CD1c-positive myeloid dendritic cell (primary cell): Measurements from ENCODE around the gene CHRM1.
"Not testable (repeated sequence)": the region's sequence is repeated elsewhere in the genome, so short reads cannot be mapped to it uniquely, and the experiment has no call there.

ENCODE experiments used
- DNase-seq: peaks from one replicate; pipeline ENCODE4 v3.0.0-alpha.2; 2016; ENCODE audit errors: extremely low spot score

CHRM1 gene

DNA sequence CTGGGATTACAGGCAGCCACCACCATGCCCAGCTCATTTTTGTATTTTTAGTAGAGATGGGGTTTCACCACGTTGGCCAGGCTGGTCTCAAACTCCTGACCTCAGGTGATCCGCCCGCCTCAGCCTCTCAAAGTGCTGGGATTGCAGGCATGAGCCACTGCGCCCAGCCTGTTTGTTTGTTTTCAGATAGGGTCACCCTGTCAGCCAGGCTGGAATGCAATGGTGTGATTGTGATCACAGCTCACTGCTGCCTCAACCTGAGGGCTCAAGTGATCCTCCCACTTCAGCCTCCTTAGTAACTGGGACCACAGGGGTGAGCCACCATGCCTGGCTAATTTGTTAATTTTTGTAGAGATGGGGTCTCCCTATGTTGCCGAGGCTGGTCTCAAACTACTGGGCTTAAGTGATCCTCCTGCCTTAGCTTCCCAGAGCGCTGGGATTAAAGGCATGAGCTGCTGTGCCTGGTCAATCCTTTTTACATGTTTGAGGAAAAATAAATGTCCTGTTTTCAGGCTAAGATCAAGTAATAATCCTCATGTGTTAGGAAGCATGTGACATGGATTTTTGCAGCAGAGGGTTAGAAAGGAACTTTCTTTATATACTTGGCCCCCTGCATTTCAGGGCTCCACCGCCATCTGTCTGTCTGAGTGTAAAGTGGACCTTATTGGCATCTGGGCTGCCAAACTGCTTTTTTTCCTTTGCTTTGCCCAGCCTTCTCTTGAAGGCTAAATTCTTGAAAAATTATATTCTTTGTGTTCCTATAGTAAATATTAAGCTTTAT, 45.3 kb downstream of the CHRM1 start:
- no peak for DNase-seq

DNA sequence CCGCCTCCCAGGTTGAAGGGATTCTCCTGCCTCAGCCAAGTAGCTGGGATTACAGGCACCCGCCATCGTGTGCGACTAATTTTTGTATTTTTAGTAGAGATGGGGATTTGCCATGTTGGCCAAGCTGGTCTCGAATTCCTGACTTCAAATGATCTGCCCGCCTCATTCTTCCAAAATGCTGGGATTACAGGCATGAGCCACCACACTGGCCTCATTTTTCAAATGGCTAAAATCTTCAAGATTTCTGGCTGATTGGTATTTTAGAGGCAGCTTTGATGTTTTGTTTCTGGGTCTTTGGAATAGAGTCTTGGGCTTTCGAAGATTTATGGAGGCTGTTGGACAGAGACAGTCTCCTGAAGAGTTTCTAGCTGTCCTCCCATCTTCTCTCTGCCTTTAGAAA, 46.3 kb downstream of the CHRM1 start:
- DNase-seq, result no peak

DNA sequence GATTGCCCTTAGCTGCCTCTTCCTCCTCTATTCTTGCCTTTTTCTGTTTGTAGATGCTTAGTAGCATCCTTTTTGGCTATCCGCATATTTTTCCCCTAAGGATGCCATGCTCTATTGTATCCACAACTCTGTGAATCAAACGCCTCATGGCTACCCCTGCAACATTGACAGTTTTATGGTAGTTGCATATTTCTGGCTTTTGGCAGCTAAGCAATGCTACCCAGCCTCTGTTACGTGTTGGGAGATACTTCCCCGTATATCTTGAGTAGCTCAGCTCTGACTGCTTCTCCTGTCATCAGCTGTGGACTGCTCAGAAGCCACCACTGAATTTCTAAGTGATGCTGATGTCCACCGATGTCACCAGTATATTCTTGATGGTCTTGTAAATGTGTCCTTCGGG, 55.5 kb downstream of the CHRM1 start:
- no peak for DNase-seq

DNA sequence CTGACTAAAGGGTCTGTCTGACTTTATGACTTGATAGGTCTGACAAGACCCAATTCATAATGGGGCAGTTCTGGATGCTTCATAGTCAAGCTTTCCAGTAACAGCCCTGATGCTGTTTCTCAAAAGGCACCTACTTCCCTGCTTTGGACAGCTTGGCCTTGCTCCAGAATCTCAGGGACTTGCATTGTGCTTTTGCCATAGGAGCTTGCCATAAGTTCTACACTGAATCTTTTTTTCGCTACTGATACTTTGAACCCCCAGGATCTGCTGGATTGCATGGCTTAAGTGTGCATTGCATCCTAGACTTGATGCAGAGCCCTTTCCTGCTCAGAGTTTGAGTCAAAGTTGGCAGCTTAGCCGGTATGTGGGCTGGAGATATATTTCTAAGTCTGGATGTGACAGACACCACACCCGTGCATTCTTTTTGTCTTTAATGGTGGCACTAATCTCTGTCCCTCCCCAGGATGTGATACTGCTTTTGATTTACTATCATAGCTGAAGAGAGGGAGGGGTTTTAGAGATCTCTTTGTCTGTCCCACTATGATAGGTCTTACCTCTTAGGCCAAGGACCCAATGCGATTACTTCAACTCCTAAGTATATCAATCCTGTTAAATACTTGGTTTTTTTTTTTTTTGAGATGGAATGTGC, 57.4 kb downstream of the CHRM1 start:
- no peak for DNase-seq

DNA sequence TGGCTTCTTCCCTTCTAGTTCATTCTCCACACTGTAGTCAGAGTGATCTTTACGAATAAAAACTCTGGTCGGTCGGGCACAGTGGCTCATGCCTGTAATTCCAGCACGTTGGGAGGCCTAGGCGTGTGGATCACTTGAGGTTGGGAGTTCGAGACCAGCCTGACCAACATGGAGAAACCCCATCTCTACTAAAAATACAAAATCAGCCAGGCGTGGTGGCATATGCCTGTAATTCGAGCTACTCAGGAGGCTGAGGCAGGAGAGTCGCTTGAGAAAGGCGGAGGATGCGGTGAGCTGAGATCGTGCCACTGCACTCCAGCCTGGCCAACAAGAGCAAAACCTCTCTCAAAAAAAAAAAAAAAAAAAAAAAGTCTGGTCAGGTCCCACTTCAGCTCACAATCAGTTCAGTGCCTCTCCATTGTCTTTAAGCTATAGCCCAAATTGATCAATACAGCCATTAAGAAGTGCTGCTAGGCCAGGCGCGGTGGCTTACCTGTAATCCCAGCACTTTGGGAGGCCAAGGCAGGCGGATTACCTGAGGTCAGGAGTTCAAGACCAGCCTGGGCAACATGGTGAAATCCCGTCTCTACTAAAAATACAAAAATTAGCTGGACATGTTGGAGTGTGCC, 59.5 kb downstream of the CHRM1 start:
- not testable (repeated sequence) for DNase-seq

DNA sequence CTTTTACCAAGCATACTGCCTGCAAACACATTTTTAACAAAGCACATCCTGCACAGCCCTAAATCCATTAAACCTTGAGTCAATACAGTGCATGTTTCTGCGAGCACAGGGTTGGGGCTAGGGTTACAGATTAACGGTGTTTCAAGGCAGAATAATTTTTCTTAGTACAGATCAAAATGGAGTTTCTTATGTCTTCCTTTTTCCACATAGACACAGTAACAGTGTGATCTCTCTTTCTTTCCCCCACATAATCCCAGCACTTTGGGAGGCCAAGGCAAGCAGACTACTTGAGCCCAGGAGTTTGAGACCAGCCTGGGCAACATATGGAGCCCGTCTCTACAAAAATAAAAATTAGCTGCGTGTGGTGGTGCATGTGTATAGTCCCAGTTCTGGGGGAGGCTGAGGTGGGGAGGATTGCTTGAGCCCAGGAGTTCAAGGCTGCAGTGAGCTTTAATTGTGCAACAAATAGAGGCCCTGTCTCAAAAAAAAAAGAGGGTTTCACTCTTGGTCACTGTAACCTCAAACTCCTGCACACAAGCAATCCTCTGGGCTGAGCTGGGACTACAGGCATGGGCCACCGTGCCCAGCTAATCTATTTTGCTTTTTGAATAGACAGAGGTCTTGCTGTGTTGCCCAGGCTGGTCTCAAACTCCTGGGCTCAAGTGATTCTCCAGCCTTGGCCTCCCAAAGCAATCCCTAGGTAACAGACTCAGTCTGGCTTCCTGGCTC, 60.2 kb downstream of the CHRM1 start:
- no peak for DNase-seq

DNA sequence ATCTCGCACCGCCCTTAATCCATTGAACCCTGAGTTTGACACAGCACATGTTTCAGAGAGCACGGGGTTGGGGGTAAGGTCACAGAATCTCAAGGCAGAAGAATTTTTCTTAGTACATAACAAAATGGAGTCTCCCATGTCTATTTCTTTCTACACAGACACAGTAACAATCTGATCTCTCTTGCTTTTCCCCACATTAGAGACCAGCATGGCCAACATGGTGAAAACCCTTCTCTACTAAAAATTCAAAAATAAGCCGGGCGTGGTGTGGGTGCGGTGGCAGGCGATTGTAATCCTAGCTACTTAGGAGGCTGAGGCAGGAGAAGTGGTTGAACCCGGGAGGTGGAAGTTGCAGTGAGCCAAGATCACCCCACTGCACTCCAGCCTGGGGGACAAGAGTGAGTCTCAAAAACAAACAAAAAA, 61.9 kb downstream of the CHRM1 start:
- DNase-seq, result not testable (repeated sequence)
